KMS-11 (cell line): Measurements from ENCODE around the gene ATP7B.

Experiments used
- H2AFZ ChIP-seq: fragments of 200-600 bp; sonication (generic); 2 replicates; pipeline ENCODE4 v1.6.1; 2016; ENCODE audit warnings: antibody characterized with exemption, mixed run types, low read depth
- H3K27ac ChIP-seq: fragments of 200-600 bp; sonication (generic); 2 replicates; pipeline ENCODE4 v1.6.1; 2016; ENCODE audit warnings: mild to moderate bottlenecking, mixed run types
- H3K27me3 ChIP-seq: fragments of 200-600 bp; sonication (generic); 2 replicates; pipeline ENCODE4 v1.6.1; 2017; ENCODE audit warnings: mild to moderate bottlenecking, low read depth, mixed run types, moderate library complexity; ENCODE audit not compliant: insufficient read depth
- H3K36me3 ChIP-seq: fragments of 200-600 bp; sonication (generic); 2 replicates; pipeline ENCODE4 v1.6.1; 2017; ENCODE audit warnings: mild to moderate bottlenecking, mixed run types; ENCODE audit not compliant: insufficient read depth
- H3K4me1 ChIP-seq: fragments of 200-600 bp; sonication (generic); 2 replicates; pipeline ENCODE4 v1.6.1; 2016; ENCODE audit warnings: mild to moderate bottlenecking, low read depth, mixed run types; ENCODE audit not compliant: poor library complexity, severe bottlenecking
- H3K4me2 ChIP-seq: fragments of 200-600 bp; sonication (generic); 2 replicates; pipeline ENCODE4 v1.7.0; 2016; ENCODE audit warnings: mild to moderate bottlenecking, mixed run types
- H3K4me3 ChIP-seq: fragments of 200-600 bp; sonication (generic); IDR thresholded peaks from 2 replicates; pipeline ENCODE4 v1.6.1; 2017; ENCODE audit warnings: low read depth, low read length, mixed read lengths; ENCODE audit not compliant: insufficient read depth
- H3K79me2 ChIP-seq: fragments of 200-600 bp; sonication (generic); 2 replicates; pipeline ENCODE4 v1.6.1; 2016; ENCODE audit warnings: low read depth, mixed run types; ENCODE audit not compliant: insufficient read depth
- H3K9ac ChIP-seq: fragments of 200-600 bp; sonication (generic); 2 replicates; pipeline ENCODE4 v1.6.1; 2016; ENCODE audit warnings: mild to moderate bottlenecking, mixed run types
- H4K20me1 ChIP-seq: fragments of 200-600 bp; sonication (generic); 2 replicates; pipeline ENCODE4 v1.6.1; 2016; ENCODE audit warnings: mild to moderate bottlenecking, mixed run types; ENCODE audit not compliant: insufficient read depth
- CTCF ChIP-seq: fragments of 200-600 bp; sonication (generic); conservative IDR thresholded peaks from 2 replicates; pipeline ENCODE4 v1.6.1; 2017; ENCODE audit warnings: low read depth, mild to moderate bottlenecking, antibody characterized with exemption, low read length, moderate library complexity, mixed read lengths

The ATP7B gene

GRCh38 chr13:51970349-51970748 lies 40.9 kb downstream of the ATP7B start:
- H3K9ac ChIP-seq = no peak overlapping the region
- peaks cover 22% of the 10 kb centered on the region for H3K4me1 ChIP-seq
- no peak for TF ChIP-seq CTCF
- H3K4me2 ChIP-seq = no peak overlapping the region
- no peak overlapping the region for H2AFZ ChIP-seq
- no peaks in the 10 kb centered on the region for H4K20me1 ChIP-seq
- H3K27ac ChIP-seq = no peak overlapping the region
- H3K79me2 ChIP-seq = no peaks in the 10 kb centered on the region
- no peaks in the 10 kb centered on the region for H3K27me3 ChIP-seq
- H3K4me3 ChIP-seq = no peak overlapping the region
- H3K36me3 ChIP-seq = no peaks in the 10 kb centered on the region

- Histone ChIP-seq H3K4me2 (no peak overlapping the region), H3K9ac (no peak overlapping the region), H3K4me1 (peaks cover 22% of the 10 kb centered on the region), H3K27ac (no peak overlapping the region), H3K4me3 (no peak overlapping the region), H2AFZ (no peak overlapping the region), H3K36me3 (no peaks in the 10 kb centered on the region), H3K27me3 (no peaks in the 10 kb centered on the region), H4K20me1 (no peaks in the 10 kb centered on the region), H3K79me2 (no peaks in the 10 kb centered on the region)
- no peak for TF ChIP-seq CTCF
Measured at GRCh38 chr13:51967482-51968446, 43.5 kb downstream of the ATP7B start.

GRCh38 chr13:51966186-51966585 lies 45.1 kb downstream of the ATP7B start:
- Histone ChIP-seq H4K20me1 (no peaks in the 10 kb centered on the region), H3K4me2 (no peak overlapping the region)
- TF ChIP-seq CTCF = no peak

GRCh38 chr13:51961493-51962403 lies 49.5 kb downstream of the ATP7B start:
- no peak overlapping the region for H3K9ac ChIP-seq
- no peak overlapping the region for H3K4me3 ChIP-seq
- H3K27ac ChIP-seq = no peak overlapping the region
- no peak overlapping the region for H2AFZ ChIP-seq
- peaks cover 58% of the 10 kb centered on the region for H3K4me1 ChIP-seq
- no peak for TF ChIP-seq CTCF
- H3K4me2 ChIP-seq = no peak overlapping the region
- H3K27me3 ChIP-seq = no peaks in the 10 kb centered on the region
- no peaks in the 10 kb centered on the region for H3K79me2 ChIP-seq
- H3K36me3 ChIP-seq = no peaks in the 10 kb centered on the region
- H4K20me1 ChIP-seq = no peaks in the 10 kb centered on the region

More at GRCh38 chr13:51966186-51966585, 45.1 kb downstream of the ATP7B start:
- H3K79me2 ChIP-seq = no peaks in the 10 kb centered on the region
- no peaks in the 10 kb centered on the region for H3K27me3 ChIP-seq
- no peak overlapping the region for H3K4me3 ChIP-seq
- H3K9ac ChIP-seq = no peak overlapping the region
- H3K27ac ChIP-seq = no peak overlapping the region
- H3K36me3 ChIP-seq = no peaks in the 10 kb centered on the region
- H2AFZ ChIP-seq = no peak overlapping the region
- peaks cover 33% of the 10 kb centered on the region for H3K4me1 ChIP-seq
